NCI-H2081 treated with DMSO at 0.1 percent for 48 hours (cell line): ENCODE results near the gene GRIFIN.

Experiments used
- DNase-seq: peaks from one replicate; lab custom pipeline; 2025; lab: John Stamatoyannopoulos, UW

Gene GRIFIN

DNA sequence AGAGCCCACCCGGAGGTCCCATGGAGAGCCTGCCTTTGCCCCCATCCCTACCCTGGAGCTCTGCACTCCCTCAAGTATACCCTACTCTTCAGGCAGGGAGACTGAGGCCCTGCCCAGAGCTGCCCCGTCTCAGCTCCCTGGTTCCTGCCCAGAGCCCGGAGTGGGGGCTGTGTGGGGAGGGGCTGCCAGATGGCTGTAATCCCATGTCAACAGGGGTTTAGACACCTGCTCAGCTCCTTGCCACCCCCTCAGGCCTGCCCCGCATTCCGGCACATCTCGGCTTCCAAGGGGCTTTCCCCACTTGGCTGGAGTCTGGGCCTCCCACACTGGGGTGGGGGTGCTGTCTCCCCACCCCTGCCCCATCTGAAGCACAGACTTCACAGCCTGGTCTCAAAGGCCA, 22.5 kb upstream of the GRIFIN start:
- no peak for DNase-seq

DNA sequence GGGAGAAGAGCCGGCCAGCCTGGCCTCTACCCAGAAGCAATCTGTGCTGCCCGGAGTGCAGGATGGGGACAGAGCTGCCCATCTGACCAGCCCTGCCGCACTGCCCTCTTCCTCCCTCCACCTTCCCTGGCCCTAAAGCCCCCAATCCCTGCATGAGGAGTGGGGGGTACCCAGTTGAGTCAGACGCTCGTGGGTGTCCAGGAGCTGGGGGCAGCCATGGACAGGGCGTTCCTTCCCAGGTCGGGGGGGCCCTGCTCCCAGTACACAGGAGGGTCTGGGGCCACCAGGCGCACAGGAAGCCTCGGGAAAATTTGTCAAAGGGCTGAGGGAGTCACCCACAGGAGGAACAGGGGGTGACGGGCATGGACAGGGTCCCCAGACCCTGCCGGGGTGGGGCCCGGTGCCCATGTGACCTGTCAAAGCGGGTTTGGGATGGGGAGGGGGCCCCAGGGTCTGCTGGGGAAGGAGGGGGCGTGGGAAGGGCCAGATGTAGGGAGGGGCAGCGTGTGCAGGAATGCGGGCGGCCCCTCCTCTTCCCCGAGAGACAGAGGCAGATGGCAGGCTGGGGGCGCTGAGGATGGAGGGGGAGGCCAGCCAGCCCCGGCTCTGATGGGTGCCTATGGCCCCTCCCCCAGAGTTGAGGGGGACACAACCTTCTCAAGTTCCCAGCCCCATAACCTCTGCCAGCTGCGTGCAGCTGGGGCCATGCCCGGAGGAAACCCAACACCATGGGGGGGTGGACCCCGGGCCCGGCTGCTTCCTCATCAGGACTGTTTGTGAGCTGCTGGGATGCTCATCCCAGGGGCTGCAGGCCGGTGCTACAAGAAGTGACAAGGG, 21.5 kb upstream of the GRIFIN start:
- no peak for DNase-seq

DNA sequence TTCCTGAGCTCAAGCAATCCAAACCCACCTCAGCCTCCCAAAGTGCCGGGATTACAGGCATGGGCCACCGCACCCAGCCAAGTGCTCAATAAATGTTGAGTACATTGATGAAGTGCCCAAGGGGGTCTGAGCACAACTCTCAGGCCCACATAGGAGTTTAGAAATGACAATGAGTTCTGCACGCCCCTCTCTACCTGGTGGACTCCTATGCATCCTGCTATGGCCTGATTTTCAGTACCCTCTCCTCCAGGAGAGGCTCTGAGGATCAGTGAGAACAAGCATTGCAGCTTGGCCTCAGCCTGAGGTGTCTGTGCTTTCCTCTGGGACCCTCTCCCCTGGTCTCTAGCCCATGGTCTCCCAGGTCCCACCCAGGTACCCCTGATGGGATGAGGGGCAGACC, 20.9 kb upstream of the GRIFIN start:
- no peak for DNase-seq

DNA sequence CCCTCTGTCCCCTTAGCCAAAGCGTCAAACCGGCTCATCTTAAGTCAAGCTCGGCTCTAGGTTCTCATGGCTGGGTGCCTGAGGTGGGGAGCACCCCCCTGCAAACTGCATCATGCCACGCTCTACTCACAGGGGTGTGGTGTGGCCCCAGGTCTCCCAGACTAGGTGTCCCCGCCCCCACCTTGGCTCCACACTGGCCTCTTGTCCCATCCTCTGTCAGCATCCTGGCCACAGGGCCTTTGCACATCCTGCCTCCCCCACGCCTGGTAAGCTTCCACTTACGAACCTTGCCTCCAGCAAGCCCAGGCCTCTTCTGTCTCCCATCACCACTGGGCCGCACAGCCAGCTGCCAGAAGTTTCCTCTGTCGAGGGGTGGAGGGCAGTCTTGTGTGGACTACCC, 20.2 kb upstream of the GRIFIN start:
- DNase-seq, result no peak

DNA sequence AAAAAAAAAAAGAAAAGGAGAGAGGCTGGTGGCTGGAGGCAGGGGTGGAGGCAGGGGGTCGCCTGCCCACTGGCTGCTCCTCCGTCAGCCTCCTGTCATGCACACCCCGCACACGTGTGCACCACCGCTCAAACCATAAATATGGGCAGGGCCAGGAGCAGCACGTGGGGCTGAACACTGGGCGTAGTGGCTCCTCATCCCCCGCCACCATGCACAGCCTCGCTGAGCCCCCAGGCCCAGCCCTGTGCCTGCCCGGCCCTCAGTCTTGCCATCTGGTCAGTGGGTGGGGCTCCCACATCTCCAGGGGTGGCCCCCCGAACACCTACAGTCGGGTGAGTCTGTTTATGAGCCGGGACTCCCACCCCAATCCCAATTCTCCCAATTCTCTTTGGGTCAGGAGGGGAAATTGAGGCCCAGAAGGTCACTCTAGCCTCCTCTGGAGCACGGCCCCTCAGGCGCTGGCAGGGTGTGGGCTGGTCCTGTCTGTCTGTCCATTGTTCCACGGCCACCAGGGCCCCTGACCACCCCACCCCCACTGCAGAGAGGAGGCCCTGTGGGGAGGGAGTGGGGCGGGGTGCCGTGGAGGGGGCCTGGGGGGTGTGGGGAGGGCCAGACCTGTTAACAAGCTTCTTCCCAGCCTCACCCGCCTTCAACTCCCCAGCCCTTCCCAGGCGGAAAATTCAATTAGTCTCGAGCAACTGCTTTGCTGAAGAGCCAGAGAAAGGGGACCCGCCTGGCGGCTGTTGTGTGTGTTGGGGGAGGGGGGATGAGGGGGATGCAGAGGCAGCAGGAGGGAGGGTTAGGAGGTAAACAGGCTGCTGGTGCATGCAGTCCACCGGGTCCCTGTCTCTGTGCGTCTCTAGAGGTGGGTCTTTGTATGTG, 19.5 kb upstream of the GRIFIN start:
- DNase-seq, result no peak

DNA sequence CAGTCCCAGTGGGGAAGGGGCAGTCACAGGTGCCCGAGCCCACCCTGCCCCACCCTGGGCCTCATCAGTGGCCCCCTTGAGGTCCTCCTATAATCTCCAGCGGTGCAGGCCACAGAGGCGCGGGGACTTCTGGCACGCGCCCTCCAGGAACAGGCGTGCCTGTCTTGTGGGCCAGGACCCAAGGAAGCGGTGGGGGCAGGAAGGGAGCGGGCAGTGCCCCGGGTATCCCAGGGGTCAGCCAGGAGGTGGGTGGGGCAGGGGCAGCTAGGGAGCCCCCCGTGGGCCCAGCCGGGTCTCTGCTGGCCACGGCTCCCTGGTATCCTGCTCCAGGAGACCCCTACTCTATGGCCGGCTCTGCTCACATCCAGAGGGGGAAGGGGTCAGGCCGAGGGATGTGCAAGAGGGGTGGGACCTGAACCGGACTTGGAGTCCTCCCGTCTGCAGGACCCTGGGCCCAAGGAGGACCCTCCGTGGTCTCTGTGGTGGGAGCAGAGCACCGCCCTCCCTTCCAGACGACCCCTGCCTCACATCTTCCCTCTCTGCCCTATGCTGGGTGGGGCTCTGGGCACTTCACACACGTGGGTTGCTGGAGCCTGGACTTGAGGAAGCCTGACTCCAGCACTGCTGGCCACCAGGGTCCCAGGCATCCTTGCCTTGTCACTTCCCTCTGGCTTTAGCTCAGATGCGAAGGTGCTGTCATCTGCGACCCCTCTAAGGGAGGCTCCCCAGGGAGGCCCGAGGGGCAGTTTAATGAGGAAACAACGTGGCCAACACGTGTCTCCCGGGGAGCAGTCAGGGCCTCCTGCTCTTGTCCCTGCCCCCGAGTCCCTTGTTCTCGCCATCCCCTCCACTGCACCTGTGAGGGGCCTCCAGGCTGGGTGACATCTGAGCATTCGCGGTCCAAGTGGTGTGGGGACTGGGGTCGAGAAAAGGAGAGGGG, 18.3 kb upstream of the GRIFIN start:
- DNase-seq, result no peak

DNA sequence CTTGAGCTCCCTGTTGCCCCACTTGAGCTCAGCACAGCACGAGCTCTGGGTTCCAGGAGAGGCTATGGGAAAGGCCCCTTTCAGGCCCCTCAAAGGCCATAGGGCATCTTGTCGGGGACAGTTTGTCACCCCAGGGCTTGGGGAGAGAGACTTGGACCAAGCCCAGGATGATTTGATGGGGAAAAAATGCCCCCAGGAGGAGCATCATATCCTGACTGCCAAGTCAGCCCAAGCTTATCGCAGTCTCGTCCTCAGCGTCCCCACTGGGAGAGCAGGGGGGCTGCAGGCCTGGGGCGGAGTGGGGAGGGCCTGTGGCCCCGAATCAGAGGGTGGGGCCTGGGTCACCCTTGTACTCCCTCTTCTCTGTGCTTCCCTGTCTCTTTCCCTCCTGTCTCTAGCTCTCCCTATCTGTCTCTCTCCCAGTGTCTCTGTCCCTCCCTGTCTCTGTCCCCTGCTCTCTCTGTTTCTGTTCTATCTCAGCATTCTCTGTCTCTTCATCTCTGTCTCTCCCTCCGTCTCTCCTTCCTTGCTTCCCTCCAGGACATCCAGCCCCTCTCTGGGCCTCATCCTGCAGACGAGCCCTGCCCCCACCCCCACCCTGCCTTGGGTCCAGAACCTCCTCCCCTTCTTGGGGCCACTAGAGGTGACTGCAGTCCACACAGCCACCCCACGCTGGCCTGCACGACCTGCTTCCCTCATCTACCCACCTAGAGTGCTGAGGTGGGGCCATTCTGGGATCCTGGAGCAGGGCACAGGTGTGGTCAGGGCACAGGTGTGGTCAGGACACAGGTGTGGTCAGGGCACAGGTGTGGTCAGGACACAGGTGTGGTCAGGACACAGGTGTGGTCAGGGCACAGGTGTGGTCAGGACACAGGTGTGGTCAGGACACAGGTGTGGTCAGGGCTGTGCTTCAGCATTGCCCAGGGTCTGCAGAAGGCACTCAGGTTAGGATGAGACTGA, 17.3 kb upstream of the GRIFIN start:
- DNase-seq, result no peak

DNA sequence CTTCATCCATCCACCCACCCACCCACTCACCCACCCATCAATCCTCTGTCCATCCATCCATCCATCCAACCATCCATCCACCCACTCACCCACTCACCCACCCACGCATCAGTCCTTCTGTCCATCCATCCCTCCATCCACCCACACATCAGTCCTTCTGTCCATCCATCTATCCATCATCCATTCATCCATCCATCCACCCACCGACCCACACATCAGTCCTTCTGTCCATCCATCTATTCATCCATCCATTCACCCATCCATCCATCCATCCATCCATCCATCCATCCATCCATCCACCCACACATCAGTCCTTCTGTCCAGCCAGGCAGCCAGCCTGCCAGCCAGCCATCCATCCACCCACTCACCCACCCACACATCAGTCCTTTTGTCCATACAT, 15.8 kb upstream of the GRIFIN start:
- DNase-seq, result no peak

DNA sequence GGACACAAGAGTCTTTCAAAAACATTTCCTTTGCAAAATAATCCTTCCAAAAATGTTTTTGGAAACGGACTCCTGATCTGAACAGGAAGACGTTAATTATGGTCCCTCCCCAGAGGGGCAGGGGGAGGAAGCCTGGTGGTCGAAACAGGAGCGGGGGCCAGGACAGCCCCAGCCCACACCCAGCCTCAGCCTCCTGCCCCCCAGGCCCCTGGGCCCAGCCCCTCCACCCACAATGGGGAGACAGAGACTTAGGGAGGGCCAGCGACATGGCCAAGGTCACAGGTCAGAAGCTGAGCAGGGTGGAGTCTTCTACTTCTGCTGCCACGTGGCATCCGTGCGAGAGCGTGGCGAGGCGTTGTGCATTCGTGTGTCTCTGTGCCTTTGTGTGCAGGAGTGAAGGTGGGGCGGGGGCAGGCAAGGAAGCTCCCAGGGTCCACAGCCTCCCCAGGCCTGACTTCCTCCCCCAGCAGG, 14.0 kb upstream of the GRIFIN start:
- no peak for DNase-seq

DNA sequence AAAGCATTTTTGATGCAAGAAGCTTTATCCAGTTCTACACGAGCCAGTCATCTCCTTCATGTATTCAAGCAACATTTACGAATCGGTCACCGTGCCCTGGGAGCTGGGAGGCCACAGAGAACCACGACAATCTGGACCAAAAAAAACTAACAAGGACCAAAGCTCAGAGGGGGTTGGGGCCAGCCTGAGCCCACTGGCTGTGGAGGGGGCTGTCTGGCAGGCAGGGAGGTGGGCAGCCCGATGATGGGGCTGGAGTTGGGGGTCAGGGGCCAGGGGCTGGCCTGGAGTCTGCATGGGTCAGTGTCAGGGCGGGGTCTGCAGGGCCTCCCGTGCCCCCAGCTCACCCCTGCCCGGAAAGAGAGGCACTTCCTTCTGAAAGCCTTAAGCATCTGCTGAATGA, 12.5 kb upstream of the GRIFIN start:
- DNase-seq, result no peak

DNA sequence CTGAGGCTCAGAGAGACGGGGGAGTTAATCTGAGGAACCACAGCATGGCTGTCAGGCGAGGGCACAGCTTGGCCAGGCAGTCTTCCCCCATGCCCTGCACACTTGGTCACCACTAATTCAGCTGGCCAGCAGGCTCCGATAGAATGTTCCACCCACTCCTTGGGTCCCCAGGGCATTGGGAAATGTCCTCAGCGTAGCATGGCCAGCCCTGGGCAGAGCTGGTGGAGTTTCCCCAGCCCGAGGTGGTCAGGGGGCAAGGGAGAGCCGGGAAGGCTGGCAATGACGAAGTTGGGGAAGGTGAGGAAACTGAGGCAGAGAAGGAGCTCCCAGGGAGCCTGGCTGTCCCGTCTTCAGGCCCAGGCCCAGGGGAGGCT, 12.1 kb upstream of the GRIFIN start:
- DNase-seq, result no peak

DNA sequence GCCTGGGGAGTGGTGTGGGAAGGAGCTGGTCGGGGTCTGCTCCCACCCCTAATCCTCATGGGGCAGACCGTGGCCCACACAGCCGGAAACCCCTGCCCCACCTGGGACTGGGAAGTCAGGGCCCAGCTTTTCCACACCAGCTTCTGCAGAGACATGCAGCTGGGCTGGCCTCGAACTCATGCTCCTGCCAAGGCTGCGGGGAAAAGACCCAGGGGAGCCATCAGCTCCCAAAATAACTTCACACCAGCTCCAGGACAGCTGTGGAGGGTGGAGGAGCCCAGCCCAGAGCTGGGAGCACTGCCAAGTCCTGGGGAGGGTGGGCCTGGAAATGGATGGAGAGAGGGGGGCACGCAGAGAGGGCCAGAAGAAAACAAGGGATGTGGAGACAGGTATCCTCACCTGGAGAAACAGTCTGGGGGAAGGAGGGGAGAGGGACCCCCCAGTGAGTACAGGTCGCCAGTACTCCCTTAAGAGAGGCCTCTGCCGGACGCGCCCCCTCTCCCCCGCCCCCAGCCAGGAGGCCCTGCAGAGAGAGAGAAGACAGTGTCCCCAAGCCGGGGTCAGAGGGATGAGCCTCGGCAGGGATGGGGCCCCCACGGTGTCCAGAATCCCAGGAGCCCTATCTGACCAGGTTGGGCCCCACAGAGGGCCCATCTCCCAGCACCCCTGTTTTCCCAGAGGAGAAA, 11.5 kb upstream of the GRIFIN start:
- DNase-seq, result no peak

DNA sequence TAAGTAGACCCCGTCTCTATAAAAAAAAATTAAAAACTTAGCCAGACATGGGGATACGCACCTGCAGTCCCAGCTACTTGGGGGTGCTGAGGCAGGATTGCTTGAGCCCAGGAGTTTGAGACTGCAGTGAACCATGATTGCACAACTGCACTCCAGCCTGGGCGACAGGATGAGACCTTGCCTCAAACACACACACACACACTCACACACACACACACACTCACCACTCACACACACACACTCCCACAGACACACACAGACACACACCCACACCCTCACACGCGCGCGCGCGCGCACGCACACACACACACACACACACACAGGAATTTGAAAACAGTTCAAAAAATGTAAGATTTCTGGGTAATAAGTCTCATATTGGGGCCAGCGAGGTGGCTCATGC, 8.7 kb upstream of the GRIFIN start:
- no peak for DNase-seq

DNA sequence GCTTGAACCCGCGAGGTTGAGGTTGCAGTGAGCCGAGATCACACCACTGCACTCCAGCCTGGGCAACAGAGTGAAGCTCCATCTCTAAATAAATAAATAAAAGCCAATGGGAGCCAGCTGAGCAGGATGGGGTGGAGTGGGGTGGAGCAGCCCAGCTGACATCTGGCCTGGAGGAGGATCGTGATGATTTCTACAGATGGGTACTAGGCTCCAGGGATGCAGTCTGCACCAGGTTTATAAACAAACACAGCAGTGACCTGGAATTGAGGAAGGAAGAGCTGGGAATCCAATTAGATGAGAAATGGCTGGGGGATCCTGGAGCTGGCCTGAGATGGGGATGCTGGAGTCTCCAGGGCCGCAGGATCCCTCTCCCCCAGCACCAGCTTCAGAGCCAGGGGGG, 7.3 kb upstream of the GRIFIN start:
- DNase-seq, result no peak

DNA sequence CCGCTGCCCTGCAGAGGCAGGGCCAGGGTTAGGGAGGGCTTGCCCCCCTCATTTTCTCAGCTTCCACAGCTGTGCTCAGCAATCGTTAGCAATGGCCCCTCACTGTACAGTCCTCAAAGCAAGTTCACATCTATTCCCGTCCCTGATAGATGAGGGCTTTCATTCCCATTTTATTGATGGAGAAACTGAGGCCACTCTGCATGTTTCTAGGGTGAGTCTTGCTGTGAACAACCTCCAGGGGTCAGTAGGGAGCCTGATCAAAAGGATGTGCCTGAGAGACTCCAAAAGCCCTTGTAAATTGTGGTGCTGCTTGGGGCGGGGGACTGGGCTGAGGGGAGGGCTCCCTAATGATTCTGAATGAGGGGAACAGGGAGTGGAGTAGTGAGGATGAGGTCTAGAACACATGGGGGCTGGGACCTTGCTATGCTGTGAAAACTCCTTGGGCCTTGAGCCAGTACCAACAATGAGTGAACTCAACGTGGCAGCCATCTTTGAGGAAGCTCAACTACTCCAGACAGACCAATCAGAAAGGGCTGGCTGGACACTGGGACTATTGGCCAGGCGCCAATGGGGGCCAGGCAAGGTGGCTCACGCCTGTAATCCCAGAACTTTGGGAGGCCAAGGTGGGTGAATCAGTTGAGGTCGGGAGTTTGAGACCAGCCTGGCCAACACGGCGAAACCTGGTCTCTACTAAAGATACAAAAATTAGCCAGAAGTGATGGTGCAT, 6.7 kb upstream of the GRIFIN start:
- no peak for DNase-seq

DNA sequence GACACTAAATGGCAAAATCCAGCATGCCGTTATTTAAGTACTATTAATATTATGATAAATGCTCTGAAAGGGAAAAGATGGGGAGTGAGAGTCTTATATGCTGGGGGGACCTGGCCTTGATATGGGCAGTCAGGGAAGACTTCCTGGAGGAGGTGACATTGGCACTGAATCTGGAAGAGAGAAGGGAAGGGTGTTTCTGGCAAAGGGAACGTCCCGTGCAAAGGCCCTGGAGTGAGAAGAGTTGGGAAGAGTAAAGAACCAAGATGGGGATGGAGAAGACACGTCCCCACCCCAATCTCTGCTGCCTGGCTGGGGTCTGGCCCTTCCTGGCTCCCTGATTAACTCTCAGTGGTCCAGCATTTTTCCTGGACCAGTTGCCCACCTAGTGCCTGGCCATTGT, 5.0 kb upstream of the GRIFIN start:
- no peak for DNase-seq

DNA sequence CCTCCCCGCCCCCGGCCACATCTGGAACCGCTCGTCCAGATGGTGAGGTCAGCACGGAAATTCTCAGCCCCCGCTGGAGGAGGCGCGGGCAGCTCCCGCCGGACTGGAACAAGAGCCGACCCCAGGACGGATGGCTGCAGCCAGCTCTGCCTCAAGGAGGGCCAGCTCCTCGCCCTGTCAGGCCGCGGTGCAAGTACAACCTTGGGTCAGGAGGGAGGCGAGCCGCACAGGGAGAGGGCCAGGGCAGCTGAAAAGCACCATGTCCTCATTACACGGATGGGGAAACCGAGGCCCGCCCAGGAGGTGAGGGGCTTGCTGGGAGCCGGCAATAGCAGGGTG, 3.8 kb upstream of the GRIFIN start:
- no peak for DNase-seq

DNA sequence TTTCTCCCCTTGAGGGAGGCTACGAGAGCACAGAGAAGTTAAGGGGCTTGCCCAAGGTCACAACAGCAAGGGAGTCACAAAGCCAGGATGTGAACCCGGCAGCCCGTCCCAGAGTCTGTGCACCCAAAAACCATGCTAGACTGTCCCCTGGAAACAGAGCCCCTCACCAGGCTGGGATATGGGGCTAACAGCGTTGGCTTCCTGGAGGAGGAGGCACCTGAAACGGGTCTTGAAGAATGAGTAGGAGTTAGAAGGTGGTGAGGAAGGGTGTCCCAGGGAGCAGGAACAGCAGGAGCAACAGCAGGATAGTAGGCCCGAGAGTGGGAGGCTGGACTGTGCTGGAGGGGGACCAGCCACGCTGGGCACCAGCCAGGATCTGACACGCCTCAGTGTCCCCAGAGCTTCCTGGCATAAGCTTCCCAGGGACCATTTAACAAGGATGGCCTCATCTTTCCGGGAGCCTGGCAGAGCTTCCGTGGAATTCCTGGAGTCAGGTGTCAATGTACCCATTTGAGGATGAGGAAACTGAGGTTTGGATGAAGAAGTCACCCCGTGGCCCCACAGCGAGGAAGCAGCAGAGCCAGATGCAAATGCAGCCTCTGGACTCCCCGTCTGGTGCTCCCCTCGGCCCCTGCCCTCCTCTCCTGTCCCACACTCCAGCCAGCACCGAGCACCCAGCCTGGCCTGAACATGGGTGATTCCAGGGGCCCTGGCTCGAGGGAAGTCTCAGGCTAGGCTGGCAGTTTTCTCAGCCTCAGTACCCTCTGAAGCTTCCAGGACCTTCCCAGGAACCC, 3.3 kb upstream of the GRIFIN start:
- no peak for DNase-seq

DNA sequence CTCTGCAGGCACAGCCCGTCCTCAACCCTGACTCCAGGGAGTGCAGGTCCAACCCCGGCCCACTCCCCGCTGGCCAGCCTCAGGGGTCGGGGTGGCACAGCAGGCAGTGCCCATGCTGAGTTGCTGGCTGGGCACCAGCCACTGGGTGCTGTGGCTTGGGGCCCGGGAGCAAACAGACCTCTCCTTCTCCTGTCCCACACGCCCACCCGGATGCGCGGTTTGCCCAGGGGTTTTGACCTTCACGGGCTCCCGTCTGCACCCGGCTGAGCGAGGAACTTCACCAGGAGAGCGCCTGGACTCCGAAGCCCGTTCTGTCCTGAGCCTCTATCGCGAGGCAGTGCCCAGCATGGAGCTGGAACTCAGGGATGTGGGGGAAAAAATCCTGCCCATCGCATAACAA, 2.6 kb upstream of the GRIFIN start:
- no peak for DNase-seq
